Measurements from ENCODE around the gene GOLGA8N.

GOLGA8N gene

GRCh38 chr15:32636410-32636809, 43.2 kb downstream of the GOLGA8N start:
- in situ Hi-C loops (cut with HindIII; ENCODE audit: low sequenced_read_pairs): no loop called here
- peak; percentile 8 for DNase-seq (ENCODE audit: low read depth)
- no peak overlapping the region for H3K4me3 ChIP-seq (ENCODE audit: low read depth, low read length)
- TF ChIP-seq CTCF (IDR thresholded peaks at IDR 0.05; ENCODE audit: low read depth, low read length, missing control alignments): no peak

- DNase-seq (ENCODE audit: low read depth): no peak
- no peak for TF ChIP-seq CTCF (IDR thresholded peaks at IDR 0.05; ENCODE audit: low read depth, low read length, missing control alignments)
- H3K4me3 ChIP-seq (ENCODE audit: low read depth, low read length): no peak overlapping the region
- in situ Hi-C loops (cut with HindIII; ENCODE audit: low sequenced_read_pairs): no loop called here
Measured at GRCh38 chr15:32636908-32637567, 43.8 kb downstream of the GOLGA8N start.

GRCh38 chr15:32637704-32638103, 44.4 kb downstream of the GOLGA8N start:
- in situ Hi-C loops (cut with HindIII; ENCODE audit: low sequenced_read_pairs): no loop called here
- DNase-seq (ENCODE audit: low read depth): no peak
- no peak for TF ChIP-seq CTCF (IDR thresholded peaks at IDR 0.05; ENCODE audit: low read depth, low read length, missing control alignments)
- H3K4me3 ChIP-seq (ENCODE audit: low read depth, low read length): no peak overlapping the region

GRCh38 chr15:32641517-32642059, 48.3 kb downstream of the GOLGA8N start, which contains the start of gene SCG5:
SCG5 (plus strand) TSS chr15:32641710; CDS start chr15:32643593, 1,883 bp downstream.
- peak within 1 kb of the TSS; percentile 37 for H3K4me3 ChIP-seq (ENCODE audit: low read depth, low read length)
- no peak for TF ChIP-seq CTCF (IDR thresholded peaks at IDR 0.05; ENCODE audit: low read depth, low read length, missing control alignments)
- DNase-seq (ENCODE audit: low read depth): no peak
- in situ Hi-C loops (cut with HindIII; ENCODE audit: low sequenced_read_pairs): no loop called here

- in situ Hi-C loops (cut with HindIII; ENCODE audit: low sequenced_read_pairs): no loop called here
- TF ChIP-seq CTCF (IDR thresholded peaks at IDR 0.05; ENCODE audit: low read depth, low read length, missing control alignments): no peak
- no peak for DNase-seq (ENCODE audit: low read depth)
- H3K4me3 ChIP-seq (ENCODE audit: low read depth, low read length): no peak overlapping the region
Measured at GRCh38 chr15:32642667-32643435, 49.6 kb downstream of the GOLGA8N start.

- no peak overlapping the region for H3K4me3 ChIP-seq (ENCODE audit: low read depth, low read length)
- in situ Hi-C loops (cut with HindIII; ENCODE audit: low sequenced_read_pairs): no loop called here
- DNase-seq (ENCODE audit: low read depth): no peak
- TF ChIP-seq CTCF (IDR thresholded peaks at IDR 0.05; ENCODE audit: low read depth, low read length, missing control alignments): no peak
Measured at GRCh38 chr15:32643907-32644445, 50.7 kb downstream of the GOLGA8N start.
